HG02938 (cell line): ENCODE measurements around the gene MED28.
A peak's percentile ranks its signal among the peaks of the same experiment; 100 is the strongest.
"Not testable (repeated sequence)": the region's sequence is repeated elsewhere in the genome, so short reads cannot be mapped to it uniquely, and the experiment has no call there.

Experiments used
- ATAC-seq: cut with Tn5 transposase; IDR thresholded peaks from one replicate; pipeline ENCODE4 v1.9.1; 2021; ENCODE audit warnings: mild to moderate bottlenecking, moderate library complexity; ENCODE audit not compliant: unreplicated experiment

Gene MED28

GRCh38 chr4:17616283-17616682 lies 1.8 kb downstream of the MED28 start:
- ATAC-seq, result no peak

- ATAC-seq, result no peak
Observed at GRCh38 chr4:17618926-17619325, 4.5 kb downstream of the MED28 start.

GRCh38 chr4:17619416-17620105 lies 5.1 kb downstream of the MED28 start:
- ATAC-seq, result no peak

DNA sequence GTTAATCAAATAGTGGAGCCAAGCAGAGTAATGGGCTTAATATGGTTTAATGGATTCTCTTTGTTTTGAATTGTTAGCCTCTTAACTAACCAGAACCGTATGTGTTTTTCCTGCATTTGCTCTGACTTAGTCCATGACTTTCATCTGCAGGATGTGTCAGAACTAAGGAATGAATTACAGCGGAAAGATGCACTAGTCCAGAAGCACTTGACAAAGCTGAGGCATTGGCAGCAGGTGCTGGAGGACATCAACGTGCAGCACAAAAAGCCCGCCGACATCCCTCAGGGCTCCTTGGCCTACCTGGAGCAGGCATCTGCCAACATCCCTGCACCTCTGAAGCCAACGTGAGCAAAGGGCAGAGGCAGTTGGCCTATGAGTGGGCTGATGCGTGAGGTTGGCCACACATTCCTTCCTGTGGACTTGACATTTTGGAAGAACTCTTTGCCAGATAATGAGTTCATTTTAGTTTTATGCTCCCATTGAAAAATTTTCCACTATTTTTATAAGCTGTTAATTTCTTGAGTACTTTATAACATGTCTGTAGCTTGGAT lies 9.1 kb downstream of the MED28 start:
- ATAC-seq, result no peak

GRCh38 chr4:17624821-17625220 lies 10.4 kb downstream of the MED28 start:
- no peak for ATAC-seq

DNA sequence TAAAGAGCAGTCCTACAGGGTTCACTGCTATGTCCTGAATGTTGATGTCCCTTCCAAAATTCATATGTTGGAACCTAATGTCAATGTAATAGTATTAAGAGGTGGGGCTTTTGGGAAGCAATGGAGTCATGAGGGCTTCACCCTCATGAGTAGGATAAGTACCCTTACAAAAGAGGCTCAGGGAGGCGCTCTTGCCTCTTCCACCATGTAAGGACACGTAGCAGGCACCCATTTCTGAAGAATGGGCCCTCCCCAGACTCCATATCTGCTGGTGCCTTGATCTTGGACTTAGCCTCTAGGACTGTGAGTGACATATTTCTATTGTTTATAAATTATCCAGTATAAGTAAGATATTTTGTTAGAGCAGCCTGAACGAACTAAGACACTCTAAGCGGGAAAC lies 15.8 kb downstream of the MED28 start:
- no peak for ATAC-seq

GRCh38 chr4:17633600-17633999 lies 19.2 kb downstream of the MED28 start:
- ATAC-seq, result no peak

- ATAC-seq, result no peak
Observed at GRCh38 chr4:17635056-17635455, 20.6 kb downstream of the MED28 start.

GRCh38 chr4:17636341-17636695 lies 21.9 kb downstream of the MED28 start:
- peak; percentile 13 for ATAC-seq

GRCh38 chr4:17636696-17637622 lies 22.5 kb downstream of the MED28 start:
- ATAC-seq, result peak; percentile 94

DNA sequence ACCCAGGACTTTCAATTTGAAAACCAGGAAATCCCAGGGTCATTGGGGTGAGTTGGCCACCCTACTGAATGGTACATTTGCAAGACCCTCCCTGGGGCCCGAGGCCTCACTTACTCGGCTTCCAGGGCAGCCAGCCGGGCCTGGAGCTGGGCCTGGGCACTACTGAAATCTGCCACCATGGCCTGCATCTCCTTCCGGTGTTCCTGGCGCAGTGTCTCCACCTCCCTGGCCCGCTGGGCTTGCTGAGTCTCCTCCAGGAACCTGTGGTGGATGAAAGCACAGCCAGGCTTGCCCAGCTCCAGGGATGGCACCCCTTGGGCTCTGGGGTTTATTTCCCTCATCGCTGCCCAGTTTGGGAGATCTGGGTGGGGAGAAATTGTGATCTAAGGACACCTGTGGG lies 24.7 kb downstream of the MED28 start:
- ATAC-seq, result no peak

DNA sequence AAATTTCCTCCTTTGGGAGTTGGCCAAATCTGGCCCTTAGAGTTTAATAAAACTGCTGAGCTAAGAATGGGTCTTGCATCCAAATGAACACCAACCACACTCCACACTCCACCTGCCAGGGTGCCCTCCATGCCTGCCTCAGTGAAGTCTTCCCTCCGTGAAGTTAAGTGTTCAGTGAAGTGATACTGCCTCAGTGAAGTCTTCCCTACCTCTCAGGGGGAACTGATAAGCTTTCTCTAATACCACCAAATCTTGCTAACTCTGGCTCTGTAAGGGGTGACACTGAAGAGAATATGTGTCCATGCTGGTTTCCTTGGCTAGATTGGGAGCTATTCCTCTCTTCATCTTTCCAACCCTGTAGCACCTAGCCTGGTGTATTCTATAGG lies 27.9 kb downstream of the MED28 start:
- ATAC-seq, result no peak

DNA sequence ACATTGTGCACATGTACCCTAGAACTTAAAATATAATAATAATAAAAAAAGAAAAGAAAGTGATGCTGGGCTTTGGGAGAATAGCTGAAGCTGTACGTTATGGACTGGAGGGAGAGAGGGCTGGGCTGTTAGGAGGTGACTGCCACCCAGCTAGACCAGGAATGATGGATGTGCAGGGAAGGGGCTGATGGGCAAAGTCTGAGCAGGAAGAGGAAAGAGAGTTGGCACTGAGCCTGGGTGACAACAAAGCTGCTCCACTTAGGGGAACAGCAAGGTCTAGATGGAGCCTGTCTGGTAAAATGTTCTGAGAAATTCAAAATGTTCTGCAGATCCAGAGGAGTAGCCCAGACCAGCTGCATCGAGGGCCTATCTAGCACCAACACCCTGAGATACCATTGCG lies 32.3 kb downstream of the MED28 start:
- ATAC-seq, result no peak

DNA sequence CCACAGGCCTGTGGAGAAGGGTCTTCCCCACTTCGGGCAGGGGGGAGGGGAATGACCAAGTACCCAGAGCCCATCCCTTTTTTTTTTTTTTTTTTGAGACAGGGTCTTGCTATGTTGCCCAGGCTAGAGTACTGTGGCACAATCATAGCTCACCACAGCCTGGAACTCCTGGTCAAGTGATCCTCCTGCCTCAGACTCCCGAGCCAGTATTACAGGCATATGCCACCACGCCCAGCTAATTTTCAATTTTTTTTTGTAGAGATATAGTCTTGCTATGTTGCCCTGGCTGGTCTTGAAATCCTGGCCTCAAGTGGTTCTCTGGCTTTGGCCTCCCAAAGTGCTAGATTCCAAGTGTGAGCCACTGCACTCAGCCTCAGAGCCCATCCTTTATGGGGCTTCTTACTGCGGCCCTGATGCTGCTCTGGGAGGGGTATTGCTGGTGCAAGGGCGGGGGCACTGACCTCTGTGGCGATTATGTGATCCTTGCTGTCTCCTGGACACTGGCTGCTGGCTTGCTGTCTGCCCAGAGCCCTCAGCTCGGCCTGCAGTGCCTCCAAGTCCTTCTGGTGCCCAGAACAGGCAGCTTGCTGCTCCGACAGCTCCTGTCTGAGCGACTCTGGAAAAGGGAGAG lies 32.9 kb downstream of the MED28 start:
- no peak for ATAC-seq

GRCh38 chr4:17647927-17648326 lies 33.5 kb downstream of the MED28 start:
- ATAC-seq, result no peak

- no peak for ATAC-seq
Observed at GRCh38 chr4:17650406-17650805, 36.0 kb downstream of the MED28 start.

- no peak for ATAC-seq
Observed at GRCh38 chr4:17654701-17655100, 40.3 kb downstream of the MED28 start.

DNA sequence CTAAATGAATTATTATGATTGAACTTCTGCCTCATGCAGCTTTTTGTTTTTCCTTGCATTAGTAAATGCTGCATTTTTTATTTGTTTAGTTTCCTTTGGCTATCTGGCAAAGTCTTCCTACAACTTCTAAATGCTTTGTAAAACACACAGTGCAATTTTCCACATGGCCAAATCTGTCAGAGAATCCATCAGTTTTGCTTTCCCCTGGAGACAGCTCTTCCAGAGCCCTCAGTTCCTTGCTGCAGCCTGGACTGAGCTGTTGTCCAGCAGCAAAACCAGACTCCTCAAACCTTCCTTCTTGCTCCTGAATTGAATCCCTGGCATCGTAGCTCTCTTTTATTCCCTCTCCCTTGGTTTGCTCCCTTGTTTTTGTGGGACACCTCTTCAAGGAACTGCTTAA lies 42.6 kb downstream of the MED28 start:
- no peak for ATAC-seq

DNA sequence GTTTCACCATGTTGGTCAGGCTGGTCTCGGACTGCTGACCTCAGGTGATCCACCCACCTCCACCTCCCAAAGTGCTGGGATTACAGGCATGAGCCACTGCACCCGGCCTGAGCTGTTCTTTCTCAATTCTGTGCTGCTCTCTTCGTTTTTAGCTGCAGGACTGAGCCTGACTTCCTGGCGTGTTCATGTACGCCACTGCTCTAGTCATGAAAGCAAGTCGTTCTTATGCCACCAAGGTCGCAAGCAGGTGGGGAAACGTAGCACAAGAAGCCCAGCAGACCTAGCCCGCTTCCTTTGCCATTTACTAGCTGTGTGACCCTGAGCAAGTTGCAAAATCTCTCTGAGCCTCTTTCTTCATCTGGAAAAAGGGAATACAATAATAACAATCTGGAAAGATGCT lies 43.4 kb downstream of the MED28 start:
- no peak for ATAC-seq

- ATAC-seq, result not testable (repeated sequence)
Observed at GRCh38 chr4:17659196-17659595, 44.8 kb downstream of the MED28 start.

DNA sequence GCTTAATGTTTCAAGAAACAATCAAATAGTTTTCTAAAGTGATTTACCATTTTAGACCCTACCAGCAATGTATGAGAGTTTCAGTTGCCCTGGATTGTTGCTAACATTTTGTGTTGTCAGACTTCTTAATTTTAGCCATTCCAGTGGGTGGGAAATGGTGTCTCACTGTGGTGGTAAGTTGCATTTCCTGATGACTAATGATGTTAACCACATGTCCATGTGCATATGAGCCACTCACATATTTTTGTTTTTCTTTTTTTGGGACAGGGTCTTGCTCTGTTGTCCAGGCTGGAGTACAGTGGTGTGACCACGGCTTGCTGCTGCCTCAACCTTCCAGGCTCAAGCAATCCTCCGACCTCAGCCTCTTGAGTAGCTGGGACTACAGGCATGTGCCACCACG lies 48.3 kb downstream of the MED28 start:
- ATAC-seq, result no peak

GRCh38 chr4:17664755-17665154 lies 50.3 kb downstream of the MED28 start:
- peak; percentile 95 for ATAC-seq
